ENCODE data around the gene ZBP1.
"Not testable (repeated sequence)": the region's sequence is repeated elsewhere in the genome, so short reads cannot be mapped to it uniquely, and the experiment has no call there.

- not testable (repeated sequence) for TF ChIP-seq CTCF, POLR2A (IDR thresholded peaks at IDR 0.05)
These were observed 9.3 kb upstream of the ZBP1 start for GRCh38 chr20:57629491-57629901.
